Hematopoietic multipotent progenitor cell treated with erythropoietin and hydrocortisone succinate and interleukin-3 and kit ligand, for 4 days (in vitro differentiated cells): ENCODE data around the gene ETV4.

ENCODE experiments used
- DNase-seq: peaks from one replicate; pipeline ENCODE4 v3.0.0-alpha.2; 2015

ETV4 gene

DNA sequence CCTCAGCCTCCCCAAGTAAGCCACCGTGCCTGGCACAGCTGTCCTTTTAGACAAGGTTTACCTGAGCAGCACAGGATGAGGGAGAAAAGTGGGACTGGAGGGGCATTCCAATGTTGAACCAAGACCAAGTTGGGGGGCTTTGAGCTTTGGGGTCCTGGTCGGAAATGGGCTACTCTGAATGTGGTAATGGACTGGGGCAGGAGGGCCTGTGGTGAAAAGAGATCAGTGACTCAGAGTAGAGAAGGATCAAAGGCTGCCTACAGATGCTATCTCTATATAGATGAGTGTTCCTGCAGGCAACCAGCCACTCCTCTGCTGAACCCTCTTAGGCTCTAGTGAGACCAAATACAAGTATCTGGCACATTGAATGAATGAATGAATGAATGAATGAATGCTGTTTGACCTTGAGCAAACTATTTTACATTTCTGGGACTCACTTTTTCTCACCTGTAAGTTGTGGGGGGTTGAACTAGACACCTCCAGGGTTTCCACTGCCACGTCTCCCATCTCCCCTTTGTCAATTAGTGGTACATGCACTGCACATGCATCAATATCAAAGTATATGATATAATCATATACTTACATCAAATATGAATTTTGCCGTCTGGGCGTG is 26.3 kb upstream of the ETV4 start:
- no peak for DNase-seq

DNA sequence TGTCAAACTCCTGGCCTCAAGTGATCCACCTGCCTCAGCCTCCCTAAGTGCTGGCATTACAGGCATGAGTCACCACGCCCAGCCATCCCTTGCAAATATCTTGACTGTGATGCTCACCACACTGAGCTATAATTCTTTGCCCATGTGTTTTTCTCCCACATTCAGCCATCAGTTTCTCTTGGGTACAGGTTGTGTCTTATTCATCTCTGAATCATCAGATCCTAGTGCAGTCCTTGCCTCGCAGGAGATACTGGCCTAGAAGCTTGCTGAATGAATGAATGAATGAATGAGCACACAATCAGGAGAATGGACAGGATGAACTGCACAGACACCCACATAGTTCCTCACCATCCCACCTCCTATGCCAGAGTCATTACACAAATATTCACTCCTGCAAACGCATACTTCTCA is 24.4 kb upstream of the ETV4 start:
- DNase-seq = no peak

- DNase-seq = no peak
Observed at GRCh38 chr17:43568506-43569082, 22.5 kb upstream of the ETV4 start.

- no peak for DNase-seq
Observed at GRCh38 chr17:43563600-43564594, 17.8 kb upstream of the ETV4 start.

GRCh38 chr17:43562679-43563599 is 16.8 kb upstream of the ETV4 start:
- DNase-seq = no peak

DNA sequence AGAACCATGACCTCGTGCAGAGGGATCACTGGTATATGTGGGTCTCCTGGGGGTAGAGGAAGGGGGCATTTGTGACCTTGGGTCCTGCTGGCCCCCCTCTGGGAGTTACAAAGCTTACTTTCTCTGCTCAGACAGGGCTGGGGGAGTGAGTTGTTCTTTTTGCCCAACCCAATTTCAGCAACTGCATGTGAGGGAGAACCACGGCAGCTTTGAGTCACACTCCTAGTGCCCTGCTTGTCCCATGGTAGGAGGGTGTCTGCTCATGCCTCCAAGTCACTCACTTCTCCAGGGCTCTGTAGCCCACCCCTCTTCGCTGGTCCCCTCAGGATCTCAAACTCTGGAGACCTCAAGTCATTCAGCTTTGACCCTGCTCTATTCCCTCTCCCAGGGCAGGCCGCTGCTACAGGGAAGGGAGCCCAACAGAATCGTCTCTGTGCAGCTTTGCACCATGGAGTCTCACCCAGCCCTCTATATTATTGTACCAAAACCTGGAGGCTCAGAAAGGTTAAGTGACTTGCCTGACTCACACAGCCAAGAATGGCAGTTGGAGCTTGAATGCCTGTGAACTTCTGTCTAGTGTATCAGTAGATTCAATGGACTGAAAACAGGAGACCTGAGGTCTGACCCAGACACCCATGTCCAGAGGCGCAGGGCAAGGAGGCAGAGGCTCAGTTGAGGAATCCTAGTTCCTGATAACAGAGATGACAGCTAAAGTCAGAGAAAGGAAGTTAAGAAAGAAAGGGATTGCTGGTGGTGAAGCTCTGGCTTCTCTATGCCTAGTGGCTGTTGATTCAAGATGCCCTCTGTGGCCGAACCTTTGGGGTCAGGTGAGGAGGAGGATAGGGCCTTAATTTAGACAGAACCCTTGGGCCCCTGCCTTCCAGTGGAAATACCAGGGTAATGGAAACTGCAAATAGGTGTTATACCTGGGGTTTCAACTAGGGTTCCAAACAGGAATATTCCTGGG is 14.6 kb upstream of the ETV4 start:
- no peak for DNase-seq

- DNase-seq = no peak
Observed at GRCh38 chr17:43559161-43559816, 13.1 kb upstream of the ETV4 start.

DNA sequence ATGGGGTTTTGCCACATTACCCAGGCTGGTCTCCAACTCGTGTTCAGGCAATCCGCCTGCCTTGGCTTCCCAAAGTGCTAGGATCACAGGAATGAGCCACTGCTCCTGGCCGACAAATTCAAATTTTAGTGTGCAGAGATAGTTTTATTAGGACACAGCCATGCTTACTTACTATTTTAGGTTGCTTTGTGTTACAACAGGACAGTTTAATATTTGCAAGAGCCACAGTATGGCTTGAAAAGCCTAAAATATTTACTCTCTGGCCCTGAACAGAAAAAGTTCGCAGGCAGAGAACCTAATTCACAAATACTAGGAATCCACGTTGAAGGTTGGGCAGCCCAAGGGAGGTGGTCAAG is 12.6 kb upstream of the ETV4 start:
- no peak for DNase-seq

- DNase-seq = peak; percentile 84
Observed at GRCh38 chr17:43556292-43556691, 10.2 kb upstream of the ETV4 start.

GRCh38 chr17:43554857-43555256 is 8.7 kb upstream of the ETV4 start:
- no peak for DNase-seq

- no peak for DNase-seq
Observed at GRCh38 chr17:43553573-43553972, 7.4 kb upstream of the ETV4 start.

DNA sequence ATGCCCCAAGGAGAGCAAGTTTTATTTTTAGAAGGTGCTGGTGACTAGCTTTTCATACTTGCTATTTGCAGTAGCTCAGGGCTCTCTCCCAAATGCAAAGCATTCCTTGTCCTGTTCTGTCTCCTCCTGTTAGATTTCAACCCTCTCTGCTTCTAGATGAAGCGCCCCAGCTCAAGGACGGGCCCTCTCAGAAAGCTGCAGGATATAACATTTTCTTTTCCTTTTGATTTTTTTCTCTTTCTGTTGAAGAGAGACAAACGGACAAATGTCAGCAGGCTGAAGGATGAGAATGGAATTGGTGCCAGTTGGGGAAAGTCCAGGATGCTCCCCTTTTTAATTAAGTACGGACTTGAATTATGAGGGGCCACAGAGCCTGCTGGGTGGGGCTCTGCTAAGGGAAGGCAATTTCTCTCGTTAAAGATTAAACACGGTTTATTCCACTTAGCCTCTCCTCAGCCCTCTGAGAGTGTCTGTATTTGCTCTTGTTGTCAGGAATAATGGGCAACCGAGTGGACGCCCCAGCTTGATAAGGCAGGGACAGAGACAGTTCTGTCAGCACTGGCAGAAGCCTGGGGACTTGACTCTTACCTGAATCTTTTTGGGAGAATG is 6.2 kb upstream of the ETV4 start:
- no peak for DNase-seq

GRCh38 chr17:43550754-43551153 is 4.6 kb upstream of the ETV4 start:
- DNase-seq = no peak

GRCh38 chr17:43549496-43549895 is 3.4 kb upstream of the ETV4 start:
- DNase-seq = no peak

GRCh38 chr17:43548689-43549379 is 2.7 kb upstream of the ETV4 start:
- no peak for DNase-seq

DNA sequence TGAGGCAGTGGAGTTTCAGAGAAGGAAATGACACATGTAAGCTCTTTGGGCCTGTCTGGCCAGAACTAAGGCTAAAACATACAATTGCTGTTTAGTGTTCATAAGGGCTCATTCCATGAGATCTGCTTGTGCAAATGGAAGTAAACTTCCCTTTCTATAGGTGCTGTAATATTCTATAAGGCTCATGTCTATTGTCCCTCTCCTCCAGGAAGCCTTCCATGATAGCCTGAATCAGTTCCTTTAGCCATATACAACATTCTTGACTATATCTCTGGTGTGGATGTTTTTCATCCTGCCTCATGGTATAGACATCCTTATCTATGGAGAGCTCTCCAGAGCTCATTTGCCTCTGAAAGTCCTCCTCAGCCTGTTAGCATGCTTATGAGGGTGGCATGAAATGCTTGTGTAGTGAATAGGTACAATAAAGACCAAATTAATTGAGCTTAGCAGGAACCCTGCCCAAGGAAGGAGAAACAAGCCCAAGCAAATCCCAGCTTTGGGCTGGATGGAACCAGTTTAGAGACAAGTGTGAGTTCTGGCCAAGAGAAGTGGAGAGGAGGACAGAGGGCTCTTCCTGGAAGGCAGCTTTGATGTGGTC is 1.6 kb upstream of the ETV4 start:
- DNase-seq = no peak

GRCh38 chr17:43547189-43547550 is 1.0 kb upstream of the ETV4 start:
- no peak for DNase-seq

DNA sequence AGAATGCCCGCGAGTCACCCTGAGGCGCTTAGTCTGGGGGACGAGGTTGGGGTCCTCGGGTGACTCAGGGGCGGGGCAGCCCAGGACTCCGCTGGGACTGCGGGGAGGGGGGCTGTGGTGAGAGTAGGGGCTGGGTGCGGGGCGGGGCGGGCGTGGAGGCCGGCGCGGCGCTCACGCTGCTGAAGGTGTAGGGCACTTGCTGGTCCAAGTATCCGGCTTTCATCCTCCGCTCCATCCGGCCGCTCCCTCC is 832 bp downstream of the ETV4 start:
- no peak for DNase-seq

GRCh38 chr17:43543771-43544575 is 2.2 kb downstream of the ETV4 start:
- no peak for DNase-seq
